ENCODE results near the gene TRMU. TPM values are rescaled to one million over a fixed set of nuclear protein-coding genes. Genes with fewer than 3 reads are reported as not detected.
A peak's percentile ranks its signal among the peaks of the same experiment; 100 is the strongest.

Gene TRMU
- total and polyA plus RNA-seq, 2 of the 4 experiments (the other 2 are of a cell fraction), result 19.0 to 36.4 TPM

DNA sequence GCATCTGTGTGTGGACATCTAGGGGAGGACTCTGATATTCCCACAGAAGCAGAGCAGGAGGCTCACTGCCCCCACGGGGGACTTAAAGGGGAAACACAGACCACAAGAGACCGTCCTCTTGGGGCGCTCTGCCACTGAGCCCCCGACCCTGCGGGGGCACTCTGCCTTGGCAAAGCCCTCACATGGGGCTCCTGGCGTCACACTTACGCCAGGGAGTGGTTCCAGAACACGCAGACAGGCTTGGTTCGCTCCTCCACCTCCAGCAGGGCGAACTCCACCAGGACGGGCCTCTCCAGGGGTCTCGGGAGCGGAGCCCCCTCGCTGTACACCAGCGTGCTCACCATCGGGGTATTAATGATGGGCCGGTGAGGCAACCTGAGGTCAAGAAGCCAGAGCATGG, 45.1 kb downstream of the TRMU start:
- no peak overlapping the region for H3K14ac ChIP-seq (replicated peaks; ENCODE audit: low read depth, low read length)
- peak overlapping the region; percentile 50 for H2AK9ac ChIP-seq (replicated peaks; ENCODE audit: low read depth, low read length, poor library complexity)
- H3K9me3 ChIP-seq (ENCODE audit: control insufficient read depth, insufficient read depth, low read length), result peaks cover 6% of the 10 kb centered on the region
- H3K4ac ChIP-seq (ENCODE audit: low read depth, low read length), result no peak overlapping the region
- H3K4me3 ChIP-seq (ENCODE audit: insufficient read depth, low read depth, low read length), result no peak overlapping the region
- no peak overlapping the region for H3K27ac ChIP-seq (ENCODE audit: insufficient read depth, low read length)
- H3K4me2 ChIP-seq (ENCODE audit: low read depth, low read length), result no peak overlapping the region
- WGBS, 2 experiments (ENCODE audit: extremely low coverage in 2 of 2, insufficient read length in 1 of 2), result 70% methylated on average over 7 of the region's 17 CpGs; no CpG with 5 or more reads in 1 of the 2 experiments
- H2BK120ac ChIP-seq (ENCODE audit: low read depth, low read length), result no peak overlapping the region
- ChIA-PET CTCF (interaction anchor here (1.0 kb wide), 1 partner anchor 13 kb away, joined by 3 read pairs; no protein-coding TSS in a partner anchor), POLR2A (ENCODE audit: unreplicated experiment) (no interaction called here)
- H4K20me1 ChIP-seq (ENCODE audit: insufficient read depth, low read length), result no peaks in the 10 kb centered on the region
- no peaks in the 10 kb centered on the region for H3K36me3 ChIP-seq (ENCODE audit: control insufficient read depth, insufficient read depth, low read length)
- DNase-seq (no peak), ATAC-seq (ENCODE audit: low read depth) (no peak)
- peaks cover 12% of the 10 kb centered on the region; the same call in 1 of the 2 replicates for H3K27me3 ChIP-seq (ENCODE audit: control insufficient read depth, insufficient read depth, low read length)
- H4K8ac ChIP-seq (ENCODE audit: low read depth in 2 of 2, low read length in 2 of 2), result no peak overlapping the region
- intact Hi-C loops (cut with micrococcal nuclease), result no loop called here
- TF ChIP-seq MAZ (IDR thresholded peaks at IDR 0.05; ENCODE audit: borderline replicate concordance, low read depth, low read length) (no peak), MAFK (IDR thresholded peaks at IDR 0.05; ENCODE audit: low read depth, low read length) (no peak), POLR2A (IDR thresholded peaks at IDR 0.05; ENCODE audit: low read depth, low read length) (no peak), MXI1 (IDR thresholded peaks at IDR 0.05; ENCODE audit: borderline replicate concordance, low read depth, low read length) (no peak), RFX5 (IDR thresholded peaks at IDR 0.05; ENCODE audit: low read depth, low read length) (no peak), RCOR1 (IDR thresholded peaks at IDR 0.05; ENCODE audit: insufficient replicate concordance, low read length) (no peak), BHLHE40 (IDR thresholded peaks at IDR 0.05; ENCODE audit: low read depth, low read length) (no peak), CHD1 (IDR thresholded peaks at IDR 0.05; ENCODE audit: low read depth, low read length) (no peak), FOS (IDR thresholded peaks at IDR 0.05; ENCODE audit: low read depth, low read length) (no peak), SMC3 (IDR thresholded peaks at IDR 0.05; ENCODE audit: low read depth, low read length) (no peak)
- TF ChIP-seq, protein P1, sequence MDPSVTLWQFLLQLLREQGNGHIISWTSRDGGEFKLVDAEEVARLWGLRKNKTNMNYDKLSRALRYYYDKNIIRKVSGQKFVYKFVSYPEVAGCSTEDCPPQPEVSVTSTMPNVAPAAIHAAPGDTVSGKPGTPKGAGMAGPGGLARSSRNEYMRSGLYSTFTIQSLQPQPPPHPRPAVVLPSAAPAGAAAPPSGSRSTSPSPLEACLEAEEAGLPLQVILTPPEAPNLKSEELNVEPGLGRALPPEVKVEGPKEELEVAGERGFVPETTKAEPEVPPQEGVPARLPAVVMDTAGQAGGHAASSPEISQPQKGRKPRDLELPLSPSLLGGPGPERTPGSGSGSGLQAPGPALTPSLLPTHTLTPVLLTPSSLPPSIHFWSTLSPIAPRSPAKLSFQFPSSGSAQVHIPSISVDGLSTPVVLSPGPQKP (IDR thresholded peaks at IDR 0.05; ENCODE audit: borderline replicate concordance, low read depth, low read length), result no peak
- H3K79me1 ChIP-seq (ENCODE audit: low read depth in 1 of 2, low read length in 2 of 2), result no peaks in the 10 kb centered on the region
- no peak overlapping the region for H2BK5ac ChIP-seq (ENCODE audit: low read depth, low read length, poor library complexity, severe bottlenecking)
- H3K56ac ChIP-seq (ENCODE audit: extremely low read depth, insufficient read depth, low read length), result no peak overlapping the region
- no peak overlapping the region for H3K23ac ChIP-seq (ENCODE audit: low read depth, low read length)
- H4K91ac ChIP-seq (ENCODE audit: insufficient read depth, low read depth, low read length), result no peak overlapping the region
- in situ Hi-C loops (cut with MboI; ENCODE audit: low sequenced_read_pairs), result no loop called here
- no peak overlapping the region for H2BK20ac ChIP-seq (ENCODE audit: low read depth, low read length)
- BruUV-seq (replicated peaks), result no TSS peak
- H2AFZ ChIP-seq (replicated peaks; ENCODE audit: low read length, poor library complexity), result no peak overlapping the region
- H3K4me1 ChIP-seq (ENCODE audit: control insufficient read depth, insufficient read depth, low read length), result no peaks in the 10 kb centered on the region; the same call in 1 of the 2 replicates
- H3K18ac ChIP-seq (ENCODE audit: low read depth, low read length), result no peak overlapping the region
- no peak overlapping the region for H2BK15ac ChIP-seq (ENCODE audit: low read depth, low read length)
- H2AK5ac ChIP-seq (ENCODE audit: low read depth, low read length), result no peak overlapping the region
- no peaks in the 10 kb centered on the region for H3K9me1 ChIP-seq (ENCODE audit: insufficient read depth, low read length)
- H4K5ac ChIP-seq (ENCODE audit: low read depth, low read length), result no peak overlapping the region
- dilution Hi-C loops (cut with HindIII; ENCODE audit: low sequenced_read_pairs, unreplicated experiment), result no loop called here
- no peak overlapping the region for H3K9ac ChIP-seq (ENCODE audit: low read depth, low read length)
